GM12875 (cell line): ENCODE data around the gene FOXI1.

Experiments used
- H3K4me3 ChIP-seq: one replicate; pipeline ENCODE4 v1.5.1; 2011; ENCODE audit warnings: low read depth, low read length, control low read depth
- CTCF ChIP-seq: IDR thresholded peaks from 2 replicates; pipeline ENCODE4 v1.5.1; 2011; ENCODE audit warnings: low read depth, mild to moderate bottlenecking, control low read depth, inconsistent platforms, low read length, moderate library complexity, borderline replicate concordance; ENCODE audit not compliant: insufficient read depth

The FOXI1 gene

DNA sequence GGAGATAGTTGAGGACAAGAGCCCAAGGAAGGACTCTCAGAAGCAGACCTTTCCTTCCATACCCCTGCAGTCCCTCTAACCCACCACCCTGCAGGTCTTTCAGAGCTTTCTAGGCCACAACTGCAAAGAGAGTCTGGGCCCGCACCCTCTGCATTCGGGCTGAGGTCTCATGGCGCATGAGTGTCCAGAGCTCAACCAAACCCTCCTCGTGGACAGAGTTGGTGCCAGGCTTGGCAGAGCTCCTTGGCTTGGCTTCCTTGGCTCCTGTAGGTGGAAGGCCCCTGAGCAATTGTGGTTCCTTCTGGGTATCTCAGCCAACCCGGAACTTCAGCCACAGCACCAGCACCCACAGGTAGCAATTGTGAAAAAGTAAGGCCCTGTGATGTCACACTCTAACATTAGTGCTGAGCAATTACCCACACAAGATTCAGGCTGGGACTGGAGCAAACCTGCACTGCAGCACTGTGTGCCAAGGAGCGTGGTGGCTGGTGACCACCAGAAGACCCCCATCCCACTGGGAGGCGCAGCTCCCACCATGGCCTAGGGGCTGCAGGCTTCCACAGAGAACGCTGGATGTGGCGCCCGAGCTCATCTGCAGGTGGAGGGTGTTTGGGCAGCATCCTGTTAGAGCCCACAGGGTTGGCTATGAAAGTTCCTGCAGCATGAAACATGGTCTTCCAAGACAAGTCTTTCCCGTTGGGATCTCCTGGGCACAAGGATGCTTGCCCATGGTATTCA is 38.8 kb downstream of the FOXI1 start:
- no peak for TF ChIP-seq CTCF
- H3K4me3 ChIP-seq: no peak overlapping the region

DNA sequence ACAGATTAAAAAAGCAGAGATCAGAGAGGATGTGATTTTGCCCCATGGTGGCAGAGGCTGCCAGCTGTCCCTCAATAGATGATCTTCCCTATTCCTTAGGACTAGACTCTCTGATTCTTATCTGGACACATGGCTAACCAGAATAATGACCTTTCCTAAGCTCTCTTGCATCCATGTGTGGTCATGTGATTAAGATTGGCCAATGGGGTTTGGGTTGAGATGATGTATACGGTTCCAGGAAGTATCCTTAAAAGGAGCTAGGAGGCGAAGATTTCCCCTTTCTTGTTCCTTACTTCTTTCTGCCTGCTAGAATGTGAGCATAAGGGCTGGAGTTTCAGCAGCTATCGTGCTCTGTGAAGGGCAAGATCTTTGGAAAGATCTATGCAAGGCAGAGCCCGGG is 39.8 kb downstream of the FOXI1 start:
- H3K4me3 ChIP-seq: no peak overlapping the region
- TF ChIP-seq CTCF: no peak

DNA sequence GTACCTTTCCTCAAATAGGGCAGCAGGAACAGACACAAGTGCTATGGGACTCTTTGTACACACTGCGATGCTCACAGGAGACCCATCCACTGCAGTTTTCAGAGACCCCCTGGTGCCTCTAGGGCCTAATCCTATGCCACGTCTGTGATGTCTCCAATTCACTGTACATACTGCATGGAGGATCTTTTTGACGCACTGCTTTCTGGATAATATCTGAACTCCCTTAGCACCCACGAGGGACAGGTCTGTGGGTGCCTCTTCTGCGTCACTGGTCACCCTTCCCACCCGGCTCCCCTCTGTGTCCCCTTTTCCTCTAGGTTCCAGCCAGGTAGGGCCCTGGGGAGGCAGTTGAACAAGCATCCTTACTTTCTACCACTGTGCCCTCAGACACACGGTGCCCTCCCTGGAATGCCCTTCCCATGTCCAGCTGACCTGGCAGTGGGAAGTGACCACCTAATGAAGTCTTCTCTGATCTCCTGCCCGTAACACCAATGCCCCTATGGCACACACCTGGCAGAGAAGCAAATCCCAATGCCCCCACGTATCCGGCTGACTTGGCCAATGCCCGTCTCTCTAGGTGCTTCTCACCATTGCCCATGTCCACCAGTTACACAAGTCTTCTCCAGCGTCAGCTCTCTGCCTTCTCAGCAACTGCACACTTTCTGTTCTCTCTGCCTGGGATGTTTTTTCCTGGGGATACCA is 41.5 kb downstream of the FOXI1 start:
- no peak for TF ChIP-seq CTCF

GRCh38 chr5:170147753-170148264 is 42.1 kb downstream of the FOXI1 start:
- TF ChIP-seq CTCF: no peak
- no peak overlapping the region for H3K4me3 ChIP-seq

More for the DNA sequence above, 41.5 kb downstream of the FOXI1 start:
- no peak overlapping the region for H3K4me3 ChIP-seq

GRCh38 chr5:170148430-170149205 is 42.9 kb downstream of the FOXI1 start:
- no peak for TF ChIP-seq CTCF
- no peak overlapping the region for H3K4me3 ChIP-seq

DNA sequence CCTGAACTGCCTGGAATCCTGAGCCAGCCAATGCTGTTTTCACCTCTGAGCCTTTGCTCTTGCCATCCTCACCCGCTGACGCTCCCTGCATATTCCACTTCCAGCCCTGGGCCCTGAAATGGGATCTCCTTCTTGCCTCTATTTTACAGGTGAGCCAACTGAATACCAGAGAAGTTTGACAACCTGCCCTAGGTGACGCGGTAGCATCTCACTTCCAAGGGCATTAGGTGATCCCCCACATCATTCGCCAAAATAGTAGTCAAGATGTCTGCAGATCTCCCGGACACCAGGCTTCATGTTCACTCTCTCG is 43.5 kb downstream of the FOXI1 start:
- H3K4me3 ChIP-seq: no peak overlapping the region
- TF ChIP-seq CTCF: no peak
